Skeletal muscle tissue (tissue), 4 donors: ENCODE results near the gene DOC2B. TPM values are rescaled to one million over a fixed set of nuclear protein-coding genes. Genes with fewer than 3 reads are reported as not detected.
"Not testable (repeated sequence)": the region's sequence is repeated elsewhere in the genome, so short reads cannot be mapped to it uniquely, and the experiment has no call there.

ENCODE experiments used
- H3K27ac ChIP-seq: one replicate; pipeline ENCODE4 v1.7.0; 2013; ENCODE audit warnings: mild to moderate bottlenecking, low read depth, low read length, inconsistent platforms
- H3K27me3 ChIP-seq, 3 donors: one replicate each; pipeline ENCODE4 v1.7.0; 2013; ENCODE audit warnings: low read length in 3 of 3; ENCODE audit not compliant: control insufficient read depth in 3 of 3, insufficient read depth in 3 of 3
- H3K36me3 ChIP-seq, 3 donors: one replicate each; pipeline ENCODE4 v1.7.0; 2013; ENCODE audit warnings: low read length in 3 of 3; ENCODE audit not compliant: control insufficient read depth in 3 of 3, insufficient read depth in 3 of 3
- H3K4me1 ChIP-seq, 3 donors: one replicate each; pipeline ENCODE4 v1.7.0; 2013; ENCODE audit warnings: low read length in 3 of 3, mild to moderate bottlenecking in 3 of 3; ENCODE audit not compliant: control insufficient read depth in 3 of 3, insufficient read depth in 3 of 3
- H3K4me3 ChIP-seq, 3 donors: one replicate each; pipeline ENCODE4 v1.7.0; 2013; ENCODE audit warnings: low read length in 3 of 3
- H3K9ac ChIP-seq, 3 donors: one replicate each; pipeline ENCODE4 v1.7.0; 2013; ENCODE audit warnings: low read length in 3 of 3, mild to moderate bottlenecking in 3 of 3, moderate library complexity in 2 of 3, low read depth in 1 of 3
- H3K9me3 ChIP-seq, 3 donors: one replicate each; pipeline ENCODE4 v1.7.0; 2013; ENCODE audit warnings: low read length in 3 of 3; ENCODE audit not compliant: control insufficient read depth in 3 of 3
- total RNA-seq: library from RNA; depleted of rRNA; stranded (reverse); fragments of >200 nt; gene quantifications from one replicate; pipeline ENCODE4 v1.2.3, GENCODE V29; 2014
- donor health status: Osteomylitis.

Gene DOC2B
- total RNA-seq, 1 donor from 2014 or later: 2.1 TPM

- not testable (repeated sequence) for H3K27me3 ChIP-seq, H3K9ac ChIP-seq, H3K4me3 ChIP-seq, H3K4me1 ChIP-seq, H3K36me3 ChIP-seq, H3K9me3 ChIP-seq, H3K27ac ChIP-seq
Observed at GRCh38 chr17:224576-224975, 43.1 kb upstream of the DOC2B start.

DNA sequence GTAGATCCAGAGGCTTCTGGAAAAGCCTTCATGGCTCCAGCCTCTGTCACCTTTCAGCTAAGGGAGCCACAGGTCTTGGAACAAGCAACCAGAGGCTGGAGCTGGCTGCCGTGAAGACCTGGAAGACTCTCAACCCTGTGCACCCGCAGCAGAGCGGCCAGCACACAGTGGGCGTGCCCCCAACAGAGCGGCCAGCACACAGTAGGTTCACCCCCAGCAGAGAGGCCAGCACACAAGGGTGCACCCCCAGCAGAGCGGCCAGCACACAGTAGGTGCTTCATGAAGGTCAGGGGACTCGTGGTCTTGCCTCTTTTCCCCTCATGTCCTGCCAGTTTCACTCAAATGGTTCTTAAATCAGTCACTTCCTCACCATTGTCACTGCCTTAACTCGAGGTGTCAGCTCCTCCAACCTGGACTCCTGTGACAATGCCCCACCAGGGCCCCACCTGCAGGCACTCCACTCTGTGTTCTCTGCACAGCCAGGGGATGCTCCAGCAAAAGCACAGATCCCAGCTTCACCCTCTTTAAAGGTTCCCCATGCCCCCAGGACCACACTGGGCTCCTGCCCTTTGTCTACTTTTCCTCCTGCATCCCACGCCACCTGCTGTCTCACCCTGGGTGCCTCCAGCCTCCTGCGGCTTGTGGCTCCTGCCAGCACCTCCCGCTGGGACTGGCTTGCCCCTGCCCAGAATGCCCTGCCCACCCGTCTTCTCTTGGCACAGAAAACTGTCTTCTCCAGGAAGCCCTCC lies 42.4 kb upstream of the DOC2B start:
- H3K27me3 ChIP-seq: no peaks in the 10 kb centered on the region
- H3K4me1 ChIP-seq: peaks cover 0 to 3% (median 0%) of the 10 kb centered on the region in 3 donors
- H3K4me3 ChIP-seq: no peak overlapping the region
- no peak overlapping the region for H3K9ac ChIP-seq
- no peak overlapping the region for H3K27ac ChIP-seq
- H3K9me3 ChIP-seq: no peaks in the 10 kb centered on the region
- H3K36me3 ChIP-seq: peaks cover 0 to 1% (median 0%) of the 10 kb centered on the region in 3 donors

DNA sequence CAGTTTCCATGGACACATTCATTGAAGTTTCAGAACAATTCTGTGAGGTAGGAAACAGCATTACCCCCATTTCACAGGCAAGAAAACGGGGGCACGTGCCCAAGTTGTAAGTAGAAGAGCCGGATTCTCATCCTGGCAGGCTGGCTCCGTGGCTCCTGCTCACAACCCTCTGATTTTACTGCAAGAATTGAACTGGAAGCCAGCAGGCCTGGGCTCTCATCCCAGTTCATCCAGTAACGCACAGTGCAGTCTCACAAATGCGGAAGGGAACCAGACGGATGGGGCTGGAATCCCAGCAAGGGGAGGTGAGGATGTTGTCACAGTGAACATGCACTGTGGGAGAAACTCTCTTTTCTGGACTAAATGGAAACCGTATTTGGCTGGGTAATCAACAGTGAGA lies 40.7 kb upstream of the DOC2B start:
- H3K4me1 ChIP-seq: peaks cover 0 to 3% (median 0%) of the 10 kb centered on the region in 3 donors
- H3K9me3 ChIP-seq: no peaks in the 10 kb centered on the region
- H3K4me3 ChIP-seq: no peak overlapping the region
- no peak overlapping the region for H3K9ac ChIP-seq
- no peak overlapping the region for H3K27ac ChIP-seq
- H3K36me3 ChIP-seq: peaks cover 0 to 1% (median 0%) of the 10 kb centered on the region in 3 donors
- no peaks in the 10 kb centered on the region for H3K27me3 ChIP-seq

DNA sequence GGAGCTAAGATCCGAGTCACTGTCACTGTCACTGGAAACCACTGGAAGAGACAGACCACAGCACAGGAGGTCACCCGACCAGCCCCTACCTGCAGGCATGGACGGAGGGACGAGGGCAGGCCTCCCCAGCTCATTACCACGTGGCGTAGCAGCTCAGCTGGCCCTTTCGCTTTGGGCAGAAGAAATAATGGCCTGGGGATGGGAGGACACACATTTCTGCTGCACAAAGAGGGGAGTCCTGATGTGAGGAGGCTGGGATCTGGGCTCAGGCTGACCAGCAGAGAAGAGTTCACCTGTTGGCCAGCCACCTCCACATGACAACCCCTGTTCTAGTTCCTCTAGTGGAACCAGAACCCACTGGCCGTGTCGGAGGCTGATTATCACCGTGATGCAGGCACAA lies 38.2 kb upstream of the DOC2B start:
- no peaks in the 10 kb centered on the region for H3K27me3 ChIP-seq
- no peaks in the 10 kb centered on the region for H3K36me3 ChIP-seq
- no peaks in the 10 kb centered on the region for H3K9me3 ChIP-seq

GRCh38 chr17:218432-219110 lies 37.1 kb upstream of the DOC2B start:
- no peaks in the 10 kb centered on the region for H3K9me3 ChIP-seq
- no peak overlapping the region for H3K9ac ChIP-seq
- peaks cover 0 to 12% (median 0%) of the 10 kb centered on the region in 3 donors for H3K4me1 ChIP-seq
- H3K4me3 ChIP-seq: no peak overlapping the region
- H3K36me3 ChIP-seq: no peaks in the 10 kb centered on the region
- no peak overlapping the region for H3K27ac ChIP-seq
- no peaks in the 10 kb centered on the region for H3K27me3 ChIP-seq

More for the DNA sequence above, 38.2 kb upstream of the DOC2B start:
- no peak overlapping the region for H3K9ac ChIP-seq
- H3K27ac ChIP-seq: no peak overlapping the region
- peaks cover 0 to 10% (median 0%) of the 10 kb centered on the region in 3 donors for H3K4me1 ChIP-seq
- no peak overlapping the region for H3K4me3 ChIP-seq

DNA sequence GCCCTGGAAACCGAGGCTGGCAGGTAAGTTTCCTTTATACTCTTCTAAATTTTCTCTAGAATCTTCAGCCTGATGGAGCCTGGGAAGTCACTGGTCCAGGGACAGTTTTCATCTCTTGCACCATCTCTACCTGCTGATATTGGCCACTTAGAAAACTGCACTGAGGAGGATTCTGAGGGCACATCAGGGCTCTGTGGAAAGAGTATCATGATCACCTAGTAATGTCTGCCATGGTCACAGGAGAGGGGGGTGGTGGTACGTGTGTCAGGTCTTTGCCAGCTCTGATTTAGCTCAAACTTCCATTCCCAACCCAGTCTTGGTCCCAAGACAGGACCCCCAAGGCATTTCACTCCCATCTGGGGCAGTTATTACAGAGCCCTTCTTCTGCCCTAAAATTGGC lies 35.2 kb upstream of the DOC2B start:
- H3K27me3 ChIP-seq: no peaks in the 10 kb centered on the region
- H3K4me1 ChIP-seq: peaks cover 0 to 12% (median 0%) of the 10 kb centered on the region in 3 donors
- no peak overlapping the region for H3K27ac ChIP-seq
- H3K36me3 ChIP-seq: peaks cover 0 to 2% (median 0%) of the 10 kb centered on the region in 3 donors
- no peak overlapping the region for H3K9ac ChIP-seq
- peak overlapping the region in 1 of 3 donors; percentile 31 for H3K4me3 ChIP-seq
- H3K9me3 ChIP-seq: no peaks in the 10 kb centered on the region

- Histone ChIP-seq H3K27ac (peak overlapping the region; percentile 58), H3K9ac (peak overlapping the region in 1 of 3 donors; percentile 72)
Observed at GRCh38 chr17:215563-216478, 34.4 kb upstream of the DOC2B start.

GRCh38 chr17:214881-215331 lies 33.5 kb upstream of the DOC2B start:
- peaks cover 0 to 12% (median 0%) of the 10 kb centered on the region in 3 donors for H3K4me1 ChIP-seq
- peaks cover 0 to 5% (median 0%) of the 10 kb centered on the region in 3 donors for H3K36me3 ChIP-seq
- H3K27me3 ChIP-seq: no peaks in the 10 kb centered on the region
- no peaks in the 10 kb centered on the region for H3K9me3 ChIP-seq
- H3K9ac ChIP-seq: peak overlapping the region in 1 of 3 donors; percentile 72
- peak overlapping the region; percentile 58 for H3K27ac ChIP-seq
- peak overlapping the region in 1 of 3 donors; percentile 76 for H3K4me3 ChIP-seq

More at GRCh38 chr17:215563-216478, 34.4 kb upstream of the DOC2B start:
- not testable (repeated sequence) for H3K27me3 ChIP-seq, H3K36me3 ChIP-seq, H3K9me3 ChIP-seq
- peaks cover 0 to 12% (median 0%) of the 10 kb centered on the region in 3 donors for H3K4me1 ChIP-seq
- peak overlapping the region in 1 of 3 donors; percentile 76 for H3K4me3 ChIP-seq

- Histone ChIP-seq H3K9me3 (no peaks in the 10 kb centered on the region), H3K27me3 (no peaks in the 10 kb centered on the region)
Observed at GRCh38 chr17:213286-214105, 32.0 kb upstream of the DOC2B start.

More at GRCh38 chr17:213286-214105, 32.0 kb upstream of the DOC2B start:
- no peak overlapping the region for H3K9ac ChIP-seq
- H3K4me1 ChIP-seq: peaks cover 0 to 12% (median 0%) of the 10 kb centered on the region in 3 donors
- no peak overlapping the region for H3K27ac ChIP-seq
- peaks cover 0 to 5% (median 0%) of the 10 kb centered on the region in 3 donors for H3K36me3 ChIP-seq
- H3K4me3 ChIP-seq: no peak overlapping the region
